Dermis microvascular lymphatic vessel endothelial cell (primary cell): ENCODE results near the gene DNAAF2. TPM values are rescaled to one million over a fixed set of nuclear protein-coding genes. Genes with fewer than 3 reads are reported as not detected.
A peak's percentile ranks its signal among the peaks of the same experiment; 100 is the strongest.
"Not testable (repeated sequence)": the region's sequence is repeated elsewhere in the genome, so short reads cannot be mapped to it uniquely, and the experiment has no call there.

ENCODE experiments used
- DNase-seq, 2 donors: peaks; one replicate each; pipeline versions ENCODE4 v3.0.0 to v3.0.0-alpha.2; 2010; ENCODE audit warnings: low read depth in 2 of 2
- total RNA-seq: library from RNA; depleted of rRNA; stranded (reverse); fragments of >200 nt; gene quantifications from 2 replicates; pipeline ENCODE4 v1.2.1, GENCODE V29; 2014

Gene DNAAF2
- 7.2 and 7.8 TPM in 2 replicates for total RNA-seq

- peak; percentile 68 to 80 for DNase-seq
Observed at GRCh38 chr14:49634547-49635334, at the start of gene DNAAF2. DNAAF2 (minus strand) TSS chr14:49635244; CDS start chr14:49635149, 95 bp downstream.

GRCh38 chr14:49679271-49679670 is 44.2 kb upstream of the DNAAF2 start:
- no peak for DNase-seq

- no peak for DNase-seq
Observed at GRCh38 chr14:49677643-49678042, 42.6 kb upstream of the DNAAF2 start.

DNA sequence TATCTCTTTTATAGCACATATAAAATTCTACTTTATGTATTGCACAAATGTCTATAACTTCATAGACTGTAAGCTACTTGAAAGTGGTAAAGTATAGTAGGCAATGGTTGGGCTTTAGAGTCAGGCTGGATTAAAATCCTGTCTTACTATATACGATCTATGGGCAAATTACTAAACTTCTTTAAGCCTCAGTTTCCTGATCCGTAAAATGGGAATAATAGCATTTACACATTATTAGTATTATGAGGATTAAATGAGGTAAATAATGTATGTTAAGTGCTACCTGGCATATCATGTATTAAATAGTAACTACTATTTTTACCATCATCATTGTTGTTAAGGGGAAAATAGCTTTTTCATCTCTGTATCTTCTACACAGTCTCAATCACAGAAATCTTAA is 38.5 kb upstream of the DNAAF2 start:
- no peak for DNase-seq

DNA sequence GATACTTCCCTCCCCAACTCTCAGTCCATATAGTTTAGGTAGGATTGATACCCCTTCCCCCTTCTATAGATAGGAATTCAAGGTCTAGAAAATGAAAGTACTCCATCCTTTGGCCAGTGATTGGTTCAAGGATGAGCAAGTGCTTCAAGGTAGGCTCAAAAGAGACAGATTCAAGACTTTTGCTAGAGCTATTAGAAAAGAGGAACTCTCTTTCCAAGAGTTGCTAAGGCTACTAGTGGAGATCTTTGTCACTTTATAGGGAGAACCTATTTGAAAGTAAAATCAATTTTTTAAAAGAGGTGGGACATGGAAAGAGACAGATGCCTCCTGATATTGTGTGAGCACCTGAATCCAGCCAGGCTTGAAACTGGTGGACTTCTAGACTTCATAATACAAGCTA is 35.4 kb upstream of the DNAAF2 start:
- no peak for DNase-seq

- no peak for DNase-seq
Observed at GRCh38 chr14:49659526-49660455, 24.7 kb upstream of the DNAAF2 start.

GRCh38 chr14:49657500-49657899 is 22.5 kb upstream of the DNAAF2 start:
- not testable (repeated sequence) for DNase-seq

DNA sequence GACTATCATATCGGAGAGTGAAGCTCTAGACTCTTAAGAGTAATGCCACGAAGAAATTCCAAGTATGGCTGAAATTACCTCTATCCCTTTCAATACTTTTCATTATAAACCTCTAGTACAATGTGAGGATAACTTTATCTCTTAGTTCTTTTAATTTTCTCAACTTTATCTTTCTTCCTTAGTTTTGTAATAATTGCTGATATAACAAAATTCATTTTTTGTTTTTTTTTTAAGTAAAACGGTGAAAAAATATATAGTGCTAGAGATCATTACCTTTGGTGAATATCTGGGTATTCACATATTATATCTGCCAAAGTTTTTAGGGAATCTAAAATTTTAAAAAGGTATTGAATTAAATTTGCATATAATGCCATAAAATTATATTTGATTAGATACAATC is 19.5 kb upstream of the DNAAF2 start:
- no peak for DNase-seq

GRCh38 chr14:49653508-49653907 is 18.5 kb upstream of the DNAAF2 start:
- DNase-seq: no peak

- no peak for DNase-seq
Observed at GRCh38 chr14:49642163-49642562, 7.1 kb upstream of the DNAAF2 start.

GRCh38 chr14:49641697-49642129 is 6.7 kb upstream of the DNAAF2 start:
- DNase-seq: no peak

DNA sequence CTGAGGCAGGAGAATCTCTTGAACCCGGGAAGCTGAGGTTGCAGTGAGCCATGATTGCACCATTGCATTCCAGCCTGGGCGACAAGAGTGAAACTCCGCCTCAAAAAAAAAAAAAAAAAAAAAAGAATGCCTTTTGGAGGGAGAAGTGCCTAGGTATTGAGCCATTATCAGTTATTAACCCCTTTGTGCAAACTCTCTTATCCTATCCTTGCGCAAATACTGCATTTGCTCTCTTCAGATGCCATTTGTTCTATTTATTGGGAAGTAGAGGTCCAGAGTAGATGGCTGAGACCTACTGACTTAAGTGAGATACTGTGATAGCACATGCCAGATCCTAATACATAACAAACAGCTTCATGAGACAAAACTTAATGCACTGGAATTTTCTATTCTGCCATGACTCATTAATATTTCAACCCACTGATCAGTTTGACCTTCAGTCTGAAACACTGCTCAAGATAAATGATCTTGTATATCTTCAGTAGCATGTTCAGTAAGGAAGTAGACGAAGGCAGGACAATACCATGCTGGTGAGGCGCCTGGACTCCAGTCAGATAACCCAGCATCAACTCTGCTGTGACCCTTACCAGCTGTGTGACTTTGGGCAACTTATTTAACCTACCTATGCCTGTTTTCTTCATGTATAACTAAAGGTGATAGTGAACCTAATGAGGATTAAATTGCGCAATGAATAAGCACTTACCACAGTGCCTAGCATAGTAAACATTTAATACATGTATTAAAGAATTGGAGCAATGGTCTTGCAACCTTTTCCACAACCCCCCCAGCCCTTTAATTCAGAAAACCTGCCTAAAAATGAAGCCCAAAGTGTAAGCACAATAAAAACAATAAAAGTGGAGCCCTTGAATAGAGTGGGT is 5.7 kb upstream of the DNAAF2 start:
- DNase-seq: no peak

GRCh38 chr14:49637534-49638078 is 2.6 kb upstream of the DNAAF2 start:
- no peak for DNase-seq

GRCh38 chr14:49636866-49637265 is 1.8 kb upstream of the DNAAF2 start:
- DNase-seq: no peak

DNA sequence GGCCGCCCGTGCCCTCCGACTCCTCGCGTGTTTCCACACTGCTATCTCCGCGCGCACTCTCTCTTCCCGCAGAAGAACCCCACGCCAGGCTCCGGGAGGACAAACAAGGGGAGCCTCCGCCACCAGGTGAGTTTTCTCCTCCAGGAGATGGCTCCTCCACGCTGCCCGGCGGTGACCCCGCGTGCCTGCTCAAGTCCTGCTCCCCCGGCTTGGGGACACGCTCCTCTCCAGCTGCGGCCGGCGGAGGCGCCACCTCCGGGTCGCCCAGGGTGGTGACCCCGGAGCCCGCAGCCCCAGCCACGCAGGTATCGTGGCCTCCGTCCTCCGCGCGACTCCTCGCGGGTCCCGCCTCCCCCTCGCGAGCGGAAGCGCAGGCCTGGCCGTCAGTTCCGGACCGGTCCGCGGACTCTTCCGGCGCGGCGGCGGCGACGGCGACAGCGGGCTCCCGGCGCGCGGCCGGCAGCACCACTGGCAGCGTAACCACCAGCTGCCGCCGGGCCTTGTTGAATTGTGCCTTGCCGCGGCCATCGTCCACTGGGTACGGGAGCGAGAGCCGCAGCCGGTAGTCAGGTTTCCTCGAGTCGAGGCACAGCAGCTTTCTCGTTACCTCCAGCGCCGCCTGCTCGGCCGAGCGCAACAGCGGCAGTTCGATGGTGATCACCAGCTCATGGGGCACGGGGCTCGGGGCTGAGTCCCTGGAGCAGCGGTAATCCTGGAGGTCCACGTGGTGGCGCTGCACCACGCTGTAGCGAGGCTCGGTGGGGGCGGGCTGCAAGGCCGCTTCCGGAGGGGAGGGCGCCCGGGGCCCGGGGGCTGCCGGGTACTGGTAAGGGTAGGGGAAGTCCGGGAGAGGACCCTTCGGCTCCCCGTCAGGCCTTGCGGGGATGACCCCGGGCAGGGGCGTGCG is 1.2 kb downstream of the DNAAF2 start:
- peak; percentile 89 to 98 for DNase-seq

DNA sequence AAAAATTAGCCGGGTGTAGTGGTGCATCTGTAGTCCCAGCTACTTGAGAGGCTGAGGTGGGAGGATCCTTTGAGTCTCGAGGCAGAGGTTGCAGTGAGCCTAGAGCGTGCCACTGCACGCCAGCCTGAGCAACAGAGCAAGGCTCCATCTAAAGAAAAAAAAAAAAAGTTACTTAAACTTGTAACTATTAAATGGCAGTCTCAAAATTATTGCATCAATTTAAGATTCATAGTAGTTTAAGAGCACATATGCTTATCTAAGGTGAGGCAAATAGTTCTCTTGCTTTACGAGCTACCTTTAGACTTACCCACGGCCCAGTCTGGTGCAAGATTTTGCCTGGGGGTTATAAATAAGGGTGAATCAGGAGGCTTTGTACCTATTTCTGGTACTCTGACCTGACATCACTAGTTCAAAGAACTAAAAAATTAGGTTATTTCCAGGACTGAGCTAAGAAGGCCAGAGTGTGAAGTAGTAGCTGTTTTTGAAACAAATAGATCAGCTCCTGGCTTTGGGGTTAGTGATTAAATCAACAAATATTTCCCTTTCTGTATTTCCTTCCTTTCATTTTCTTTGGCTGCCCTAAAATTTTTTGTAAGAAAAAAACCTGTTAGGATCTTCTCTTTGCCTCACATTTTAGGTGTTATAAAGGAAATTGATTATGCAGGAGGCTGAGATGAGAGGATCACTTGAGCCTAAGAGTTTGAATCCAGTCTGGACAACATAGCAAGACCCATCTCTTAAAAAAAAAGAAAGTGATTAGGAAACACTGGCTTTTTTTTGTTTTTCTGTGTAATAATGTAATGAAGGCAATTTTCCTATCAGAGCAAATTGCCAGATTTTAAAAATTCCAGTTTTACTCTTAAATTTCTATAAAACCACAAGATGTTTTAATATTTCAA is 10.9 kb downstream of the DNAAF2 start:
- peak in 1 of 2 donors; percentile 70 for DNase-seq

DNA sequence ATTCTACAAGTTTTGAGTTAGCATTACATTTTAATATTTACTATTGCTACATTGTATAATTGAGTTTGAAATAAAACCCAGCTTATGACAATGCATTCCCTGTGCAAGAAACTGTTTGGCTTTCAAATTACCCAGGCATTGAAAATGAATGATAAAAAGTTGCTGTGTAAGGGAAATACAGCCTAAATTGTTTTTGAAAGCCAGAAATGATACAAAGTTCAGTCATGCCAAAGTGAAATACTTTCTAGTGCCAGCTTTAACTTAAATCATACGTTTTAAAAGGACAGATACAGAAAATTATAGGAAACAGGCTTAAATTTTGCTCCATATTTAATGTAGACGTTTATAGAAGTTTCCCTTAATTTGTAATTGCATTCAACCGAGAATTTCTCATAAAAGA is 11.7 kb downstream of the DNAAF2 start:
- DNase-seq: no peak

GRCh38 chr14:49622022-49622607 is 12.9 kb downstream of the DNAAF2 start:
- DNase-seq: no peak
